ENCODE results near the gene ABCA9. TPM values are rescaled to one million over a fixed set of nuclear protein-coding genes. Genes with fewer than 3 reads are reported as not detected.

ABCA9 gene
- total RNA-seq: 2.3 and 11.7 TPM in 2 replicates

GRCh38 chr17:69060822-69061221 lies at the start of gene ABCA9:
ABCA9 (minus strand) TSS chr17:69060927; CDS start chr17:69051126, 9,801 bp downstream.

GRCh38 chr17:68955181-68955841 lies 105.4 kb downstream of the ABCA9 start, which contains the start of gene ABCA8:
ABCA8 (minus strand) TSS chr17:68955392; CDS start chr17:68942034, 13,358 bp downstream.

Other genes with a start within 250 kb of the ABCA9 start
- 0.32 and 0.46 TPM in 2 replicates for gene ABCA8, start 105.5 kb downstream of the ABCA9 start, total RNA-seq
- gene ABCA6, start 81.0 kb upstream of the ABCA9 start, total RNA-seq: 18.8 and 44.8 TPM in 2 replicates
- gene ABCA10, start 167.9 kb upstream of the ABCA9 start, total RNA-seq: 0.32 and 1.1 TPM in 2 replicates

Data from epithelial cell of umbilical artery (primary cell).